Heart left ventricle (tissue), 16 donors: ENCODE measurements around the gene SERPINB8. TPM values are rescaled to one million over a fixed set of nuclear protein-coding genes. Genes with fewer than 3 reads are reported as not detected.

Experiments
- ATAC-seq, 4 donors: fragments of 200-7000 bp; cut with Tn5 transposase; one replicate each; pipeline ENCODE4 v1.9.1; 2020 to 2022; ENCODE audit warnings: moderate library complexity in 4 of 4, mild to moderate bottlenecking in 3 of 4, moderate number of reproducible peaks in 1 of 4
- DNase-seq, 5 donors: peaks; one replicate each; pipeline ENCODE4 v3.0.0-alpha.2; 2020
- H3K27ac ChIP-seq, 12 donors: fragments of 200-600 bp; sonication (generic) in 4 of 12; one replicate each; pipeline versions ENCODE4 v1.5.0 to v1.8.0; 2016 to 2022; ENCODE audit warnings: mild to moderate bottlenecking in 2 of 12
- H3K27me3 ChIP-seq, 9 donors: fragments of 200-600 bp; sonication (generic) in 2 of 9; one replicate each; pipeline versions ENCODE4 v1.5.1 to v1.8.0; 2016 to 2022; ENCODE audit warnings: mild to moderate bottlenecking in 3 of 9
- H3K36me3 ChIP-seq, 9 donors: fragments of 200-600 bp; sonication (generic) in 2 of 9; one replicate each; pipeline versions ENCODE4 v1.5.0 to v1.8.0; 2018 to 2022; ENCODE audit warnings: mild to moderate bottlenecking in 2 of 9
- H3K4me1 ChIP-seq, 12 donors: fragments of 200-600 bp; sonication (generic) in 4 of 12; one replicate each; pipeline versions ENCODE4 v1.5.0 to v1.8.0; 2016 to 2022; ENCODE audit warnings: mild to moderate bottlenecking in 3 of 12
- H3K4me3 ChIP-seq, 12 donors: fragments of 200-600 bp; sonication (generic) in 4 of 12; one replicate each; pipeline versions ENCODE4 v1.5.0 to v1.8.0; 2017 to 2022; ENCODE audit warnings: mild to moderate bottlenecking in 9 of 12, moderate library complexity in 4 of 12
- H3K9me3 ChIP-seq, 12 donors: fragments of 200-600 bp; sonication (generic) in 4 of 12; one replicate each; pipeline versions ENCODE4 v1.5.0 to v1.8.0; 2016 to 2022; ENCODE audit warnings: mild to moderate bottlenecking in 1 of 12
- CTCF ChIP-seq, 12 donors: fragments of 200-600 bp; sonication (generic) in 4 of 12; IDR thresholded peaks; one replicate each; pipeline versions ENCODE4 v1.5.0 to v1.8.0; 2018 to 2022; ENCODE audit warnings: antibody characterized with exemption in 12 of 12, mild to moderate bottlenecking in 5 of 12
- POLR2A ChIP-seq, 2 donors: fragments of 450-650 bp; IDR thresholded peaks; one replicate each; pipeline ENCODE4 v1.6.1; 2017; ENCODE audit warnings: antibody characterized with exemption in 2 of 2, mild to moderate bottlenecking in 2 of 2, moderate library complexity in 2 of 2
- WGBS, 4 donors: extraction: QIAGEN DNeasy Blood & Tissue Kit in 2 of 4; methylation state at CpG; one replicate each; pipeline versions ENCODE4 v1.1.5 to v1.1.7; 2013 to 2018; 5-methylcytosine and 5-hydroxymethylcytosine counted together
- intact Hi-C, 10 donors: fragments of 100-400 bp; cut with DNase I; formaldehyde crosslinking; loops; one replicate each; pipeline versions ENCODE4 v1.11.1 to v1.14.2; 2022
- polyA plus RNA-seq, 2 donors: library from polyadenylated mRNA; stranded (reverse); fragments of 200-250 nt; gene quantifications; one replicate each; pipeline ENCODE4 v1.2.3, GENCODE V29; 2013
- total RNA-seq, 9 donors: library from RNA; depleted of rRNA in 2 of 9; stranded (reverse); fragments of >200 nt in 2 of 9; fragmentation: NEBNext Ultra II Directional in 3 of 9; extraction: Animal tissue kit (Norgen Biotek cat#: 25700) in 3 of 9; gene quantifications; one replicate each; pipeline versions ENCODE4 v1.1.0 to v1.2.4, GENCODE V29; 2016 to 2023
- donor health status: ischemic (EF 13 %, LVEDD 7.1; RV severe dilation, severe dysfunction).
- donor health status: healthy with polysubstance abuse.
- donor health status: DM: no; HTN: yes; CAD: no.
- donor health status: DM: no; HTN: no; CAD: no.
- donor health status: ischemic (EF 25% LVEDD 6.9; RV normal size, moderate dysfunction).
- donor health status: ischemic (EF 25% LVEDD 5.7; RV mildly dilated, moderate dysfunction).
- donor health status: healthy.
- donor health status: DM: yes; HTN: yes; CAD: no.
- donor health status: ischemic (EF 35%, LVEDD 5.7; RV mildly dilated, moderate dysfunction).
- donor health status: nonischemic (EF 11% LVEDD 7.7; RV severe dilation, severe dysfunction).
- donor health status: DM: yes; HTN: yes; CAD: no.
- donor health status: PGD.
- donor health status: ischemic (EF 29% LVEDD 5.4; RV normal size, mild dysfunction).
- donor health status: nonischemic (EF 23%, LVEDD 6.1; RV moderate dilation, normal function).

SERPINB8 gene
- total and polyA plus RNA-seq, 11 donors: 0.72 to 12.6 (median 3.5) TPM

- no peak for TF ChIP-seq POLR2A (IDR thresholded peaks at IDR 0.05)
- TF ChIP-seq CTCF (IDR thresholded peaks at IDR 0.05): peak; percentile 67 to 91 (median 84)
- Histone ChIP-seq H3K36me3 (peaks cover 0 to 39% (median 11%) of the 10 kb centered on the region in 9 donors), H3K4me1 (peaks cover 0 to 34% (median 3%) of the 10 kb centered on the region in 12 donors), H3K9me3 (no peaks in the 10 kb centered on the region), H3K4me3 (peak overlapping the region in 7 of 12 donors; percentile 0 to 46 (median 20)), H3K27ac (peak overlapping the region in 4 of 12 donors; percentile 8 to 58 (median 24)), H3K27me3 (no peaks in the 10 kb centered on the region)
- DNase-seq: peak in 2 of 5 donors; percentile 34 to 43
- WGBS, 4 donors: 10 to 23% (median 16%) methylated on average over 6 of the region's 6 CpGs
- intact Hi-C loops: loop anchor here in 4 of 10 donors (1.0 to 10.0 kb wide), 3 partner anchors 16 to 465 kb away; no protein-coding TSS in a partner anchor
- peak in 3 of 4 donors; percentile 75 to 78 (median 78) for ATAC-seq
Measured at GRCh38 chr18:63979409-63979920, 9.6 kb downstream of the SERPINB8 start.

- peaks cover 0 to 44% (median 11%) of the 10 kb centered on the region in 9 donors for H3K36me3 ChIP-seq
- 59 to 75% (median 71%) methylated on average over 7 of the region's 7 CpGs for WGBS, 4 donors
- intact Hi-C loops: loop anchor here in 1 of 10 donors (5.0 kb wide), 1 partner anchor 463 kb away; no protein-coding TSS in a partner anchor
- no peaks in the 10 kb centered on the region for H3K9me3 ChIP-seq
- peak overlapping the region in 7 of 12 donors; percentile 0 to 46 (median 20) for H3K4me3 ChIP-seq
- H3K27ac ChIP-seq: peak overlapping the region in 2 of 12 donors; percentile 39 to 58
- TF ChIP-seq POLR2A (IDR thresholded peaks at IDR 0.05) (no peak), CTCF (IDR thresholded peaks at IDR 0.05) (no peak)
- H3K4me1 ChIP-seq: peaks cover 0 to 28% (median 3%) of the 10 kb centered on the region in 12 donors
- ATAC-seq: no peak
- DNase-seq: no peak
- H3K27me3 ChIP-seq: no peaks in the 10 kb centered on the region
Measured at GRCh38 chr18:63980027-63980426, 10.1 kb downstream of the SERPINB8 start.

GRCh38 chr18:63980896-63981460 lies 11.1 kb downstream of the SERPINB8 start:
- H3K4me1 ChIP-seq: peaks cover 0 to 26% (median 3%) of the 10 kb centered on the region in 12 donors
- 78 to 86% (median 84%) methylated on average over 6 of the region's 6 CpGs for WGBS, 4 donors
- no peaks in the 10 kb centered on the region for H3K27me3 ChIP-seq
- no peak overlapping the region for H3K4me3 ChIP-seq
- H3K9me3 ChIP-seq: no peaks in the 10 kb centered on the region
- intact Hi-C loops: loop anchor here in 1 of 10 donors (5.0 kb wide), 1 partner anchor 464 kb away; no protein-coding TSS in a partner anchor
- no peak for ATAC-seq
- H3K36me3 ChIP-seq: peaks cover 0 to 54% (median 14%) of the 10 kb centered on the region in 9 donors
- DNase-seq: no peak
- H3K27ac ChIP-seq: no peak overlapping the region
- no peak for TF ChIP-seq CTCF (IDR thresholded peaks at IDR 0.05)
- TF ChIP-seq POLR2A (IDR thresholded peaks at IDR 0.05): no peak

- 62 to 82% (median 67%) methylated on average over 2 of the region's 2 CpGs for WGBS, 4 donors
- peaks cover 0 to 19% (median 3%) of the 10 kb centered on the region in 12 donors for H3K4me1 ChIP-seq
- TF ChIP-seq POLR2A (IDR thresholded peaks at IDR 0.05) (no peak), CTCF (IDR thresholded peaks at IDR 0.05) (no peak)
- DNase-seq (no peak), ATAC-seq (no peak)
- no peak overlapping the region for H3K4me3 ChIP-seq
- no peaks in the 10 kb centered on the region for H3K9me3 ChIP-seq
- H3K27me3 ChIP-seq: no peaks in the 10 kb centered on the region
- peaks cover 0 to 59% (median 14%) of the 10 kb centered on the region in 9 donors for H3K36me3 ChIP-seq
- H3K27ac ChIP-seq: no peak overlapping the region
- intact Hi-C loops: loop anchor here in 1 of 10 donors (5.0 kb wide), 1 partner anchor 464 kb away; no protein-coding TSS in a partner anchor
Measured at GRCh38 chr18:63981719-63982118, 11.8 kb downstream of the SERPINB8 start.
